Mucosa of descending colon (tissue), 3 donors: ENCODE data around the gene DSCAM. TPM values are rescaled to one million over a fixed set of nuclear protein-coding genes. Genes with fewer than 3 reads are reported as not detected.
A peak's percentile ranks its signal among the peaks of the same experiment; 100 is the strongest.

Experiments used
- ATAC-seq: fragments of 200-7000 bp; cut with Tn5 transposase; one replicate; pipeline ENCODE4 v1.9.1; 2020; ENCODE audit warnings: mild to moderate bottlenecking, moderate library complexity
- DNase-seq, 3 donors: peaks; one replicate each; pipeline ENCODE4 v3.0.0-alpha.2; 2020
- H3K36me3 ChIP-seq: fragments of 200-600 bp; one replicate; pipeline ENCODE4 v1.8.0; 2021; ENCODE audit warnings: low read depth, mild to moderate bottlenecking
- H3K4me1 ChIP-seq: fragments of 200-600 bp; one replicate; pipeline ENCODE4 v1.8.0; 2021; ENCODE audit warnings: low read depth, mild to moderate bottlenecking
- H3K4me3 ChIP-seq: fragments of 200-600 bp; one replicate; pipeline ENCODE4 v1.8.0; 2021; ENCODE audit warnings: mild to moderate bottlenecking
- H3K9me3 ChIP-seq: fragments of 200-600 bp; one replicate; pipeline ENCODE4 v1.8.0; 2021; ENCODE audit warnings: mild to moderate bottlenecking
- intact Hi-C, 2 donors: fragments of 100-400 bp; cut with DNase I in 1 of 2; cut with micrococcal nuclease in 1 of 2; formaldehyde crosslinking; loops; one replicate each; pipeline versions ENCODE4 v1.11.0 to v1.11.1; 2022; cut with DNase I, micrococcal nuclease
- total RNA-seq, 3 donors: library from RNA; stranded (reverse); fragmentation: NEBNext Ultra II Directional in 2 of 3; extraction: Animal tissue kit (Norgen Biotek cat#: 25700) in 2 of 3; gene quantifications; one replicate each; pipeline versions ENCODE4 v1.2.1 to v1.2.4, GENCODE V29; 2021 to 2023
- TF ChIP-seq, protein P1 (sequence below): fragments of 200-600 bp; IDR thresholded peaks from one replicate; pipeline ENCODE4 v1.8.0; 2022; ENCODE audit warnings: antibody characterized with exemption, mild to moderate bottlenecking
- donor health status: DM: no; HTN: no; CAD: no; lungs with moderate emphysema.
- donor health status: DM: no; HTN: no; CAD: no.
- donor health status: DM: no; HTN: yes; CAD: no.

Gene DSCAM
- total RNA-seq, 3 donors from 2014 or later: 0.35 TPM; not detected in 2

DNA sequence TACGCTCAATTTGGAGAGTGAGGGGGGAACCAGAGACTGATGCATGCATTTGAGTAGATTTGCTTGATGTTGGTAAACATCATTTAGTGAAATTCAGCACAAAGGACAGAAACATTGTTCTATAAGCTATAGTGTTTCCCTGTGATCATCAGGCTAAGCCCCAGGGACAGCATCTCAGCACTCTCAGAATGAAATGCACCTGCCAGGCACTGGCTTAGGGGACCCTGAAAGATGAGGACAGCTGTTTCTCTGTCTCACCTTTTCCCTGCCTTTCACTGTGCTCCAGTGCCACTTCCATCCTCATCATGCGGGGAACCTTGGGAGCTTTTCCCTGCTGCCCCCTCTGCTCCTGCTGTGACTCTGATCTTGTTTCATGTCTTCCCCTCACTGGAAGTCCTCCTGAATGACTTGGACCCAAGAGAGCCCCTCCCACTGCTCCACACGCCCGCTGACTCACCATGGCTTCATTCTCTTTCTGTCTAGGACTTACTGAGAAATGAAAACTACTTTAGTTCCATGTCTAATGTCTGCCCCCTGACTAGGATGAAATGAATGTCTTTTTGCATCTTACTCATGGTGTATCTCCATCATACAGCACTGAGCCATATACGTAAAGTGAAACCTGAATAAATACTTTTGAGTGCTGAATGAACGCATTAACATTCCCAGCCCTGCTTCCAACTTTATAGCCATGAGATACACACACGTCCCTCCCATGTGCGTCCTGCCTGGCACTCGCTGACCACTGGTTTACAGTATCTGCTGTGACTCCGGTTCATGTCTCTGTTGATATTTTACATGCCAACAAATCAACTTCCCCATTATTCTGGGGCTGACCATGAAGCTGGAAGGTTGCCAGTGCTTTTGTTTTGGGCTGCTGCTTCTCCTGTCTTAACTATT, 797.7 kb downstream of the DSCAM start:
- peak; percentile 27 for ATAC-seq
- no peaks in the 10 kb centered on the region for H3K36me3 ChIP-seq
- TF ChIP-seq, protein P1, sequence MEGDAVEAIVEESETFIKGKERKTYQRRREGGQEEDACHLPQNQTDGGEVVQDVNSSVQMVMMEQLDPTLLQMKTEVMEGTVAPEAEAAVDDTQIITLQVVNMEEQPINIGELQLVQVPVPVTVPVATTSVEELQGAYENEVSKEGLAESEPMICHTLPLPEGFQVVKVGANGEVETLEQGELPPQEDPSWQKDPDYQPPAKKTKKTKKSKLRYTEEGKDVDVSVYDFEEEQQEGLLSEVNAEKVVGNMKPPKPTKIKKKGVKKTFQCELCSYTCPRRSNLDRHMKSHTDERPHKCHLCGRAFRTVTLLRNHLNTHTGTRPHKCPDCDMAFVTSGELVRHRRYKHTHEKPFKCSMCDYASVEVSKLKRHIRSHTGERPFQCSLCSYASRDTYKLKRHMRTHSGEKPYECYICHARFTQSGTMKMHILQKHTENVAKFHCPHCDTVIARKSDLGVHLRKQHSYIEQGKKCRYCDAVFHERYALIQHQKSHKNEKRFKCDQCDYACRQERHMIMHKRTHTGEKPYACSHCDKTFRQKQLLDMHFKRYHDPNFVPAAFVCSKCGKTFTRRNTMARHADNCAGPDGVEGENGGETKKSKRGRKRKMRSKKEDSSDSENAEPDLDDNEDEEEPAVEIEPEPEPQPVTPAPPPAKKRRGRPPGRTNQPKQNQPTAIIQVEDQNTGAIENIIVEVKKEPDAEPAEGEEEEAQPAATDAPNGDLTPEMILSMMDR: no peak
- H3K9me3 ChIP-seq: no peaks in the 10 kb centered on the region
- no peak for DNase-seq
- intact Hi-C loops: no loop called here
- no peak overlapping the region for H3K4me3 ChIP-seq
- H3K4me1 ChIP-seq: peaks cover 3% of the 10 kb centered on the region

DNA sequence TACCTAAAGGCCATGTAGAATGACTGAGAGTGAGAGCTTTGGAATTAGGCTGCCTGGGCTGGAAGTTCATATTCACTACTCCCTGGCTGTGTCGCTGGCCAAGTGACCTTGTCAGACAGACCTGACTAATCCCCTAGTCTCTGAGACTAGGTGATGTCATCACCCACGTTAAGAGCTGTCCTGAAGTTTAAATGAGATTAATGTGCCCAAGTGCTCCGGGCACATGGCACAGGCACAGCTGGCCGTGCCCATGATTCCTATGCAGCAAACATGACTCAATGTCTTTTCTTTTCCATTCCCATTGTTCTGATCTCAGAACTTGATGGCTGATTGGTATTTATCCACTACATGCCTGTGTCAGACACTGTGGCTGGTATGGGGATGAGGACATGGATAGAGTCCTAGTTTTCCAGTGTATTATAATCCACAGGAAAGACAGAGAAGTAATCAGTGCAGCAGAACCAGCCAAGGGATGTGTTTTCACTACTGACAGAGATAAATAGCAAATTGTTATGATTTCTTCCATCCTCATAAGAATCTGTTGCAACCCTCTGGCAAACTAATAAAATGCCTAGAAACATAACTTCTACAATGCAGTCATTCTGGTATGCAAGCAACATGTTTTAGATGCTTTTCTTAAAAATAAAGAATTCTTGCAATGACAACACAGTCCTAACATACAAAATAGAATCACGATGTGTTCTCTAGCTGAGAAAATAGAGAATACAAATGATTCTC, 798.8 kb downstream of the DSCAM start:
- intact Hi-C loops: no loop called here
- TF ChIP-seq, protein P1: no peak
- no peak overlapping the region for H3K4me3 ChIP-seq
- ATAC-seq (no peak), DNase-seq (no peak)
- no peaks in the 10 kb centered on the region for H3K4me1 ChIP-seq
- no peaks in the 10 kb centered on the region for H3K9me3 ChIP-seq
- H3K36me3 ChIP-seq: no peaks in the 10 kb centered on the region

DNA sequence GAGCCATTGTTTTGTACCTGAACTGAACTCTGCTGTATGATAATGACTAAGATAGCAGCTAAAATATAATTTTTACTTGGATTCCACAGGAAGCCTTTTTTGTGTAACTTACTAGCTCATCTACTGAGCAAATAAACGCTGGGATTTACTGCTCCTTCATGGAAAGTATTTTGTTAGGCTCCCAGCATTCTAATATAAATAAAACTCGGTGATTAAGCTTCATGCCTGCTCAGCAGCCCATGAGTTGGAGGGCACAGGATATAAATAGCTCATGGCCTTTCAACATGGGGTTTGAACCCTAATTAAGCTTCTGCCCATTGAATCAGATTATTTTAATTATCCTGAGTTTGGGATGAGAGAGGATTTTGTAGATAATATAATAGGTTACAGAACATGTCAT, 799.7 kb downstream of the DSCAM start:
- no peaks in the 10 kb centered on the region for H3K4me1 ChIP-seq

DNA sequence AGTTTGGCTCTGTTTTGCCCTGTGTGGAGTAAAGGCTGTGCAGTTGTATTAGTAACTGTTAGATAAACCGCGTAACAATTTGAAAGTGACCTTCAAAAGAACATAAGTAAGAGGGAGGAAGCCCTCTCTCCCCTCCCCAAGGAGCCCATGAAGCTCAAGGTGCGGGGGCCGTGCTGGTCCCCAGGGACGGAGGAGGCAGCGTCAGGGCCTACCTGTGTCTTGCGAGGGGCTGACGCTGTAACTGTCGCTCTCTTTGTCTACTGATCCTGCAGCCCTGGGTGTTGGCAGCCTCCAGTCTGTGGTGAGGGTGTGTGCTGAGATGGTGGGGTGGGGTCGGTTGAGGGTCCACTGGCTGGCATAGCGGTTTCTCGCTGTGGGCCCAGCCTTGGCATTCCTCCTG, 803.1 kb downstream of the DSCAM start:
- intact Hi-C loops: no loop called here
- ATAC-seq (no peak), DNase-seq (no peak)
- TF ChIP-seq, protein P1: no peak
- Histone ChIP-seq H3K9me3 (no peaks in the 10 kb centered on the region), H3K36me3 (no peaks in the 10 kb centered on the region), H3K4me1 (no peaks in the 10 kb centered on the region), H3K4me3 (no peak overlapping the region)

More for the DNA sequence above, 799.7 kb downstream of the DSCAM start:
- intact Hi-C loops: no loop called here
- no peak overlapping the region for H3K4me3 ChIP-seq
- no peaks in the 10 kb centered on the region for H3K9me3 ChIP-seq
- DNase-seq (no peak), ATAC-seq (no peak)
- TF ChIP-seq, protein P1: no peak
- no peaks in the 10 kb centered on the region for H3K36me3 ChIP-seq

DNA sequence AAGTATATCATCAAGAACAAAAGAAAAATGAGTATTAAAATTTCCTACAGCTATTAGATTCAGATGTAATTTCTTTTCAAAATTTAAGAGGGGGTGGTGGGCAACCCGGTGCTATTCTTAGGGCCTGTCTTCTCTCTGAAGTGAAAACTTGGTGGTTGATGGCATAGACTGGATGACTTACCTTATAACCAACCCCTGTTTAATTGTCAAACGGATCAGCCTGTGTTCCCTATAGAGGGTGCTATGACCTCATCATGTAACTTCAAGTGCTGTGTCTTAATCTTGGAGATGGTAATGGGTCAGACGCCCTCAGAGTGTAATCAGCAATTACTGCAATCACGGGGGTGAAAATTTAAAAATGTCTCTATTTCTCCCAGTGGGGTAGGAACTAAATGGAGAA, 803.5 kb downstream of the DSCAM start:
- DNase-seq (no peak), ATAC-seq (peak; percentile 46)
- intact Hi-C loops: no loop called here
- Histone ChIP-seq H3K4me1 (no peaks in the 10 kb centered on the region), H3K9me3 (no peaks in the 10 kb centered on the region), H3K4me3 (no peak overlapping the region), H3K36me3 (no peaks in the 10 kb centered on the region)
- TF ChIP-seq, protein P1: no peak
